ENCODE measurements around the gene NCBP1.
A peak's percentile ranks its signal among the peaks of the same experiment; 100 is the strongest.
"Not testable (repeated sequence)": the region's sequence is repeated elsewhere in the genome, so short reads cannot be mapped to it uniquely, and the experiment has no call there.

The NCBP1 gene

DNA sequence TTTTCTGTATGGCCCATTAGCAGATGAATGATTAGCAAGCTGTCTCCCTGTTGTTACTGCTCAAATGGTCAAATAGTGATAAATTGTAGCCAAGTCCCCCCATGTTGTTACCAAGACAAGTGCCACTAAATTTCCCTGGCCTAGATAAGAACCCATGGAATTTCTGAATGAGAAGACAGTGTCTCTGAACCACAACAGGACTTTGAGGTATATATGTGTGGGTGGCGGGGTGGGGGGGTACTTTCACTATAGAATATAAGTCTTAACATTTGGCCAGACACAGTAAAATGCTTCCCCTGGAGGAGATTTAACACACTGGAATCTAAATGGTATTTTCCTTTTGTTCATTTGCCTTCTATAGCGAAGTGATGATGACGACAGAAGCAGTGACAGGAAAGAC lies 34.9 kb downstream of the NCBP1 start:
- no peak for DNase-seq

DNA sequence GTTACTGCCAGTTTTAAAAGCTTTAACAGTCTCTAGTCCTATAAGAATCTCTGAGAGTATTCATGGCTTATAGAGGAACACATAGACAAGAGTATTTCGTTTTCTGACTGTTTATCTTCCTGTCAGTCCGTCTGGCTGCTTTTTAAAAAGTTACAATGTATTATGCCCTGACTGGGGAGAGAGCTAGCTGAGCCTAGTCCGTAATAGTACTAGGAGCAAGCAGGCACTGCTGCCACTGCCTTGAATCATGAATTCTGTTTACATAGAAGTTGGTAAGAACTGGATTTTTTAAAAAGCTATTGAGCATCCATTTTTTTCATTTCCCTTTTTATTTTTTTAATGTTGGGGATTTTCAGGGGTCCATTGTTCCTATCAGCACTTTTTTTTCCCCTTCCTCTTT lies 37.0 kb downstream of the NCBP1 start:
- DNase-seq, result no peak

- no peak for DNase-seq
These were observed 38.8 kb downstream of the NCBP1 start for GRCh38 chr9:97672403-97672802.

- no peak for DNase-seq
These were observed 40.3 kb downstream of the NCBP1 start for GRCh38 chr9:97673922-97674321.

DNA sequence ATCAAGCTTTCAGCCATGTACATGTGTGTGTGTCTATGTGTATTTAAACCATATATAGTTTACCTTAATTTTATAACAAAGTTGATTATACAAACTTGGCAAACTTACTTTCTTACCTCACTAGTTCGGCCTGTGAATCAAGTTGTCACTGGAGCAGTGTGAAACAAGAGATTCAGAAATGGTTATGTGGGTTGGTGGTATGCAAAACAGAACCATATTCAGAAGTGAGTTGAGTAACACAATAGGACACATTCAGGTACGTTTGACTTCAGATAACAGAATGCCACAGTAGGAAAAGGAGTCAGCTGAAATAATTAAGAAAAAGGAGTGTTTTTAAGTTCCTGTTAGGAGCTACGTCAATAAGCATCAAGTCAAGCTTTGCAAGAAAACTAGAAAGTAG lies 42.0 kb downstream of the NCBP1 start:
- DNase-seq, result no peak

DNA sequence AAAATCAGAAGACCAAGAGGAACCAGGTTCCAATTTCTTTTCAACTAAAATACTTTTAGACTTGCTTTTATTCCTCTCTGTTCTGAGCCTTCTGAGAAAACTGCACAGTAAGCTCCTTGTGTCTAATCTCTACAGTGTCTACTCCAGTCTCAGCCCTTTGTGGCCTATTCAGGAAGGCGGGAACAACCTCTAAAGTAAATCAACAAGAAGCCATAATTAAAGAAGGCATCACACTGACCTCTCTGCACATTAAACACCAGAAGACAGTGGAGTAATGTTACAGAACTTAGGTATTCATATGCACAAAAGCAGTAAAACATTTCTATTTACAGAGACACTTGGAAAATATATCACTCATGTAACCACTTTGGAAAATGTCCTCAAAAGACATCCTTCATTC lies 48.6 kb downstream of the NCBP1 start:
- no peak for DNase-seq

DNA sequence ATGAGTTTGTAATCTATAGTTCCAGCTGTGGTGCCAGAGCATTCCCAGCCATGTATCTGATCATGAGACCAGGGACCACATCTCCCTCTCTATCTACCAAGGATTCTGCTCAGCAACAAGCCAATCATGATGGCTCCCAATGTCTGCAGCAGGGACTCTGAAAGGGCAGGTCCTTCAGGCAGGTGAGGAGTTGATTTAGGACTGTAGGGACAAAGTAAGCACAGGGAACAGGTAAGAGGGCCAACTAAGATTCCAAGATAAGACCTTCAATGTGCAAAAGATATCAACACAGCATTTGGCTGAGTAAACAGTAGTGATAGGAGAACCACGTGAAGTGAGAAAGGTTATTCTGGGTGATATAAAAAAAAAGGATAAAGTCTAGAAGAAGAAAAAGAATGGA lies 55.0 kb downstream of the NCBP1 start:
- DNase-seq, result no peak

GRCh38 chr9:97689401-97690180 lies 56.0 kb downstream of the NCBP1 start:
- no peak for DNase-seq

DNA sequence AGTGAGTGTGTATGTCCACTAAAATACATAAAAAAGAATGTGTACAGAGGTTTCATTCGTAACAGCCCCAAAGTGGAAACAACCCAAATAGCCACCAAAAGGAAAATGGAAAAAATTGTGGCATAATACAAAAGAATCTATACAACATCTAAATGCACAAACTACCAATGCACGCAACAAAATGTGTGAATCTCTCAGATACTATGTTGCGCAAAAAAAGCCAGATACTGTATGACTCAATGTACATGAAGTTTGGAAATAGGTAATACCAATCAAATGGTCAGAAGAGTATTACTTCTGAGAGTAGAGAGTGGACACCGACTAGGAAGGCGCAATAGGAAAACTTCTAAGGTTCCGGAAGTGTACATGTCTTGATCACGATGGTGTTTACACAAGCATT lies 61.1 kb downstream of the NCBP1 start:
- DNase-seq, result no peak

- no peak for DNase-seq
These were observed 61.8 kb downstream of the NCBP1 start for GRCh38 chr9:97695390-97695789.

DNA sequence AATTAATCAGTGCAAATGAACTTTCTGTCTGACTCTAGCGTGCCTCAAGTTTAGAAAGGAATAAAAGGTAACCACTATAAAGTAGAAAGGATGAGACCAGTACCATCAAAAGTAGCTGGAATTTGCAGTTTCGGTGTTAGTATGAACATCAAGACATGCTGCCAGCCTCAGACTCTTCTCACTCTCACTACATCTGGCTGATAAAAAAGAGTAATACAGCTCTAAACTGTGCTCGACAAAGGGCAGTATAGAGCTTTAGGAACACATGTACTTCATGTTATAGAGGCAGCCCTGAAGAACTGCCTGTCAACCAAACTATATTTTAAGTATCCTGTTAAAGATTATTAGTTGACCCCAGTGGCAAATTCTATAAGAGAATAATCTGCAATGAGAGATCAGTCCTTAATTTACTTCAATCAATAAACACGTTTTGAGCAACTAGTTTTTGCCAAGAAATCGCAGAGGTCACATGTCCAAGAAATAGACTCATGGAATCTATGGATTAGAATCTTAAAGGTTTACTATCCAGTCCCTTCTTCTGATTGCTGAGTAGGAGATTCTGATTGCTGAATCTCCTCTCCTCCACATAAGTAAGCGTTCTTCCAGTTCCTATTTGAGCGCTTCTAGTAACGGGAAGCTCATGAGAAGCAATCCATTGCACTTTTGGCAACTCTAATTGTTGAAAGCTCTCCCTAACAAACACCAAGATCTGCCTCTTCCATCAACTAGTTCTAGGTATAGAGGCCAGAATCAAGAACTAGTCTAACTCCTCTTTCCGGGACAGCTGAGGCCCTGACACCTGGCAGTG lies 62.6 kb downstream of the NCBP1 start:
- no peak for DNase-seq

DNA sequence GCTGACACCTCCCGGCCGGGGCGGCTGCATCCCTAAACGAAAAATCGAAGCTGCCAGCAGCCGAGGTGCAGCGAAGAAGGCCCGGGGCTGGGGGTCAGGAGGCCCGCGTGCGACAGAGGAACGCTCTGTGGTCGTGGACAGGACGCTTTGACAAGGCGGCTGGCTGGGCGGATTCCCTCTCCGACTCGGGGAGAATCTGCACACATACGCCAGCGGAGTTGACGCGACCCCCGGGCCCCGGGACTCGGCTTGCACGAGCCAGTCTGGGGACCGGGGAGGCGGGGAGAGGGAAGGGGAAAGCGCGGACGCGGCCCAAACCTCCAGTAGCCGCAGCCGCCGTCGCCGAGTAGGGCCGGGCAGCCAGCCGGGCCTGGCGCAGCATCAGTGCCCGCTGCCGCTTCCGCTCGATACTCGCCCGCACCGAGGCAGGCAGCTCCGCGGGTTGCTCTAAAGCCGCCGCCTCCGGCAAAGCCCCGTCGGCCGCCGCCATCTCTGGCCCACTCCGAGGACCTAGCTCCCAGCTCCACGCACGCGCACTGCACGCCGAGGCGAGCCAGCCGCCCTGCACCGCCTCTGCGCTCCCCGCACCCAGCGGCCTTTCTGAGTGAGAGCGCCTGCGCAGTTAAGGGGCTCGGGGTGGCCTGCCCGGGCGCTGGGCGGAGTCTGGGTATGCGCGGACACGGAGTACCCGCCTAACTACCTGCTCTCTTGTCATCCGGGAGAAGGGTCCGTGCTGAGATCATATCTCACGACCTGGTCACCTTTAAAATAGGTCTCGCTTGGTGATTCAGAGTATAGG lies 63.4 kb downstream of the NCBP1 start, which contains the start of gene XPA:
XPA (minus strand) TSS at position 538 of the 799 bp plus-strand sequence; CDS start at position 490, 48 bp downstream.
- peak; percentile 74 to 97 (median 92) for DNase-seq

- DNase-seq, result peak in 2 of 58 donors; percentile 16 to 21
These were observed 64.2 kb downstream of the NCBP1 start for GRCh38 chr9:97697837-97698236.

GRCh38 chr9:97698865-97699264 lies 65.2 kb downstream of the NCBP1 start:
- DNase-seq, result peak in 1 of 58 donors; percentile 15

- peak in 34 of 58 donors; percentile 4 to 89 (median 38) for DNase-seq
These were observed 65.7 kb downstream of the NCBP1 start for GRCh38 chr9:97699281-97699680.

- not testable (repeated sequence) for DNase-seq
These were observed 66.2 kb downstream of the NCBP1 start for GRCh38 chr9:97699824-97700223.

DNA sequence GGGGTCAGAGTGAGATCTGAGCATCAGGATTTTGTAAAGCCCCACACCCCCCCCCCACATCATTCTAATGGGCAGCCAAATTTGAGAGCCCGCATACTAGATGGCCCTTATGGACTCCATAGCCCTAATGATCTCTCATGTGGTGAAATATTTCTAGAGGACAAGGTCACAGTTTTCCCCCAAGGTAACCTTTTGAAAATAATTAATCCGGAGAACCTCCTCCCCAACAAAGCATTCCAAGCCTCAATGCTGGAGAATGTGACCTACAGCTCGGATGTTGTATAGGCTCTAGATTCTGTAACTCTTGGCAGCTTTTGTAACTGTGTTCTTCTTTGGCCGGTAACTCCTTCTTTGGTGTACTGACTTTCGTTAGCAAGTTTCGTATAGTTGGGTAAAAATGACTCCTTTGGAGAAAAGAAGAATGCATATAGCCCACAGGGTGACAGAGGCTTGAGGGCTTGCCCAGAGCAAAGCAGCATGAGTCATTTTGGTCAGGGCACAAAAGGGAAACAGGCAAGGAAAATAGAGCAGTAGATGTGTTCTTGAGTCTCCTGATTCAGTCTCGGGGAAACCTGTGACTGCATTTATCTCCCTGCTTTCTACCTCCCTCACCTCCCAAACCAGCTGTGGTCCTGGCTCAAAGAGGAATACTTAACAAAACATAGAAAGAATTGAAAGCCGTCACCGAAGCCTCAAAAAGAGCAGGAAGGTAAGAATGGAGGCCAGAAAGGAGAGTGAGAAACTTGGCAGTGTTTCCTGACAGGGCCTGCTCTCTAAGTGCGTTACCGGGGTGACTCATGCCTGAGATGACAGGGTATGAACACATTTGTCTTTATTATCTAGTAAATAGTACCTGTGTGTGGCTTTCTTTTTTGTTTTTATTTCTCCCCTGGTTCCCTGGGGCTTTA lies 70.1 kb downstream of the NCBP1 start:
- DNase-seq, result no peak

GRCh38 chr9:97704345-97704677 lies 70.7 kb downstream of the NCBP1 start:
- no peak for DNase-seq

- no peak for DNase-seq
These were observed 71.2 kb downstream of the NCBP1 start for GRCh38 chr9:97704851-97705250.

GRCh38 chr9:97705354-97705950 lies 71.8 kb downstream of the NCBP1 start:
- no peak for DNase-seq

All from anterior cingulate cortex (tissue), 58 donors.